Left lung (tissue), 10 donors: ENCODE data around the gene PIGW. TPM values are rescaled to one million over a fixed set of nuclear protein-coding genes. Genes with fewer than 3 reads are reported as not detected.
A peak's percentile ranks its signal among the peaks of the same experiment; 100 is the strongest.

Experiments used
- ATAC-seq: fragments of 200-7000 bp; cut with Tn5 transposase; one replicate; pipeline ENCODE4 v1.9.1; 2020; ENCODE audit warnings: moderate library complexity
- DNase-seq, 4 donors: peaks; one replicate each; pipeline ENCODE4 v3.0.0-alpha.2; 2013 to 2020
- H3K27ac ChIP-seq, 2 donors: fragments of 200-600 bp; sonication (generic) in 1 of 2; one replicate each; pipeline versions ENCODE4 v1.5.0 to v1.8.0; 2020 to 2021
- H3K27me3 ChIP-seq, 2 donors: fragments of 200-600 bp; sonication (generic) in 1 of 2; one replicate each; pipeline versions ENCODE4 v1.5.0 to v1.8.0; 2020 to 2021
- H3K36me3 ChIP-seq, 2 donors: fragments of 200-600 bp; sonication (generic) in 1 of 2; one replicate each; pipeline versions ENCODE4 v1.5.0 to v1.8.0; 2020 to 2021
- H3K4me1 ChIP-seq, 2 donors: fragments of 200-600 bp; one replicate each; pipeline ENCODE4 v1.8.0; 2021
- H3K4me3 ChIP-seq, 2 donors: fragments of 200-600 bp; sonication (generic) in 1 of 2; one replicate each; pipeline versions ENCODE4 v1.5.0 to v1.8.0; 2020 to 2021; ENCODE audit warnings: mild to moderate bottlenecking in 1 of 2
- H3K9me3 ChIP-seq, 2 donors: fragments of 200-600 bp; sonication (generic) in 1 of 2; one replicate each; pipeline versions ENCODE4 v1.5.0 to v1.8.0; 2020 to 2021
- intact Hi-C, 2 donors: fragments of 100-400 bp; cut with DNase I; formaldehyde crosslinking; loops; one replicate each; pipeline versions ENCODE4 v1.11.2 to v1.14.2; 2022
- polyA plus RNA-seq, 6 donors: library from polyadenylated mRNA; unstranded; fragments of 120-200 nt; gene quantifications; one replicate each; pipeline ENCODE4 v1.2.1, GENCODE V29; 2013; ENCODE audit not compliant: insufficient read length in 6 of 6
- total RNA-seq, 2 donors: library from RNA; stranded (reverse); fragmentation: NEBNext Ultra II Directional; extraction: Animal tissue kit (Norgen Biotek cat#: 25700); gene quantifications; one replicate each; pipeline ENCODE4 v1.2.1, GENCODE V29; 2021
- TF ChIP-seq, protein P1 (sequence below), 2 donors: fragments of 200-600 bp; sonication (generic) in 1 of 2; IDR thresholded peaks; one replicate each; pipeline versions ENCODE4 v1.5.0 to v1.8.0; 2021; ENCODE audit warnings: antibody characterized with exemption in 2 of 2
- donor health status: DM: no; HTN: yes; CAD: no.
- donor health status: DM: no; HTN: no; CAD: no.

PIGW gene
- total and polyA plus RNA-seq, 8 donors = 5.9 to 20.1 (median 8.9) TPM

DNA sequence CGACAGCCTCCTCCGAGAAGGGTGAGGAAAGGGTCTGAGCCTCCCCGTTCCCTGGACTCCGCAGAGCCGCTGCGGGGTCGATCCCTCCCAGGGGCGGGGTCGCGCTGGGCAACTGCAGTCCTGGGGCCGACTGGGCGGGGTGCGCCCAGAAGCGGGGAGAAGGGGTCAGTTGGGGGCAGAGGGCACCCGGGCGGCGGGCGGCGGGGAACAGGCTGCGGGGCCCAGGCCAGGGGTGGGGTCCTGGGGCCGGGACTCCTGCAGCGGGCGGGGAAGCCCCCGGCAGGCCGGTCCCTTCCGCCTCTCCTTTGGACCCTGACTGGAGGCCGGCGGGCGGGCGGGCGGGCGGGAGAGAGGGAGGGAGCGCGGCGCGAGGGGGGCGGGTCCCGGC lies 10.3 kb downstream of the PIGW start:
- Histone ChIP-seq H3K27ac (peak overlapping the region; percentile 98 to 100), H3K4me3 (peak overlapping the region; percentile 68 to 90), H3K27me3 (no peaks in the 10 kb centered on the region), H3K36me3 (peaks cover 0 to 5% of the 10 kb centered on the region in 2 donors), H3K9me3 (no peaks in the 10 kb centered on the region), H3K4me1 (peaks cover 15 to 55% of the 10 kb centered on the region in 2 donors)
- DNase-seq (no peak), ATAC-seq (peak; percentile 52)
- intact Hi-C loops = no loop called here
- TF ChIP-seq, protein P1, sequence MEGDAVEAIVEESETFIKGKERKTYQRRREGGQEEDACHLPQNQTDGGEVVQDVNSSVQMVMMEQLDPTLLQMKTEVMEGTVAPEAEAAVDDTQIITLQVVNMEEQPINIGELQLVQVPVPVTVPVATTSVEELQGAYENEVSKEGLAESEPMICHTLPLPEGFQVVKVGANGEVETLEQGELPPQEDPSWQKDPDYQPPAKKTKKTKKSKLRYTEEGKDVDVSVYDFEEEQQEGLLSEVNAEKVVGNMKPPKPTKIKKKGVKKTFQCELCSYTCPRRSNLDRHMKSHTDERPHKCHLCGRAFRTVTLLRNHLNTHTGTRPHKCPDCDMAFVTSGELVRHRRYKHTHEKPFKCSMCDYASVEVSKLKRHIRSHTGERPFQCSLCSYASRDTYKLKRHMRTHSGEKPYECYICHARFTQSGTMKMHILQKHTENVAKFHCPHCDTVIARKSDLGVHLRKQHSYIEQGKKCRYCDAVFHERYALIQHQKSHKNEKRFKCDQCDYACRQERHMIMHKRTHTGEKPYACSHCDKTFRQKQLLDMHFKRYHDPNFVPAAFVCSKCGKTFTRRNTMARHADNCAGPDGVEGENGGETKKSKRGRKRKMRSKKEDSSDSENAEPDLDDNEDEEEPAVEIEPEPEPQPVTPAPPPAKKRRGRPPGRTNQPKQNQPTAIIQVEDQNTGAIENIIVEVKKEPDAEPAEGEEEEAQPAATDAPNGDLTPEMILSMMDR (IDR thresholded peaks at IDR 0.05) = no peak

DNA sequence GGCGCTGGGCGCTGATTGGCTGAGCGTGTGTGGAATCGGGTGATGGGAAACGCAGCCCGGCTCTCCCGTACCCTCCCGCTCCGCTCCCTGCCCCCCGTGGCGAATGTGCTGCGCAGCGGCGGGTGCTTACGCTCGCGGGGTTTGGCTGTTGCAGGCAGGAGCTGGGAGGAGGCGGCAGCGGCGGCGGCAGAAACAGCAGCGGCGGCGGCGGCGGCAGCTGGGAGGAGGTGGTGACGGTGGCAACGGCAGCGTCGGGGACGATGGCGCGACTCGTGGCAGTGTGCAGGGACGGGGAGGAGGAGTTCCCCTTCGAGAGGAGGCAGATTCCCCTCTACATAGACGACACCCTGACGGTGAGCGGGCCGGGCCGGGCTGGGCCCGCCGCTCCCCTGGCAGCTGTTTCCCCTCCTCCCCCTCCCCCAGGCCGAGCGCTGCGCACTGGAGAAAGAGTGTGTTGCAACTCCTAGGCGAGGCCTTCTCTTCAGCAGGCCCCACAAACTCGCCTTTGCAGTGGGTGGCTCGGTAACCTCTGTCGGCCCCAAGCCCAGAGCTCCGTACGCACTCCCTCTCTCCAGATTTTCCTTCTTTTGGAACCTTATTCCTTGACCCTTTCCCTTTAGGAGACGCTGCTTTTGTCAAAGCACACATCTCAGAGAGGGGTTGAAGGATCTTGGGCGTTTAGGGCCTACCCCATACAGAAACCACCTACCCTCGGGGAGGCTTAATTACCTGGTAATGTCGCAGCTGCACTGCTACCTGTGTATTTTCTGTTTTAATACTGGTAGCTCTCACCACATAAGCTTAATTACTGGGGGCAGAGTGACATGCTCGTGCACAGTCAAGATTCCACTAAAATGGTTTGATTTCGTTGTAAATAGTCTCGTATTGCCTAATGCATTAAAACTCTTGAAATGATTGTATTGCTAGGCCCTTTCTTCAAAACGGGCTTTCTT lies 11.0 kb downstream of the PIGW start:
- intact Hi-C loops = no loop called here

DNA sequence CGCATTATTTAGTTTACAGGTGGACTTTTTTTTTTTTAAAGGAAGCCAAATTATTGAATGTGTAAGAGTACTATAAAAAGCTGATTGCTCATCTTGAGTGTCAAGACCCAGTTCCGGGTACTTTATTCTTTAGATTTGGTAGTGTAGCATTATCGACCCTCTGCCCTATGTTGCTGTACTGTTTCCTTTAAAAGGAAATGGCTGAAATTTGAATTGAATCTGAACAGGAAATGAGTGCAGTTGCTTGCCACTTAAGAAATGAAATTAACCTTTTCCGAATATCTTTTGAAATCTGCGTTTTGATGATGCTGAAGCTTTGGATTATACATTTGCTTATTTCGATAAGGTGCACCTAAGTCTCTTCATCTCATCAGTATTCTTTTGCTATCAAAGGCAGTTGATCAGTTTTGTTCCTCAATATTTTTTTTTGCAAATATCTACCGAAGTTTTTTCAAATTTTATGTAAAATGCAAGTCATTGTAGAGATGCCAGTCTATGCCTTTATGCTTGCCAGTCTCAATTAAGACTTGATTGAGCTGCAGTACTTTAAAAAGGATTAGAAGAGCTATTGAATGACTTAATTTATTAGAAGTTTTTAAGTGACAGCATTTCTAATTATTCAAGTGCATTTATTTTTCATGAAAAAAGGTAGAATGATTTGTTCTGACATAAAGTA lies 11.8 kb downstream of the PIGW start:
- peak overlapping the region; percentile 68 to 90 for H3K4me3 ChIP-seq
- peaks cover 15 to 70% of the 10 kb centered on the region in 2 donors for H3K4me1 ChIP-seq
- TF ChIP-seq, protein P1 (IDR thresholded peaks at IDR 0.05) = no peak
- intact Hi-C loops = no loop called here
- H3K9me3 ChIP-seq = no peaks in the 10 kb centered on the region
- H3K27me3 ChIP-seq = no peaks in the 10 kb centered on the region
- no peak for DNase-seq
- H3K36me3 ChIP-seq = peaks cover 0 to 5% of the 10 kb centered on the region in 2 donors
- ATAC-seq = no peak
- peak overlapping the region; percentile 98 to 100 for H3K27ac ChIP-seq

More for the DNA sequence above, 11.0 kb downstream of the PIGW start:
- Histone ChIP-seq H3K27me3 (no peaks in the 10 kb centered on the region), H3K4me1 (peaks cover 15 to 62% of the 10 kb centered on the region in 2 donors), H3K36me3 (peaks cover 0 to 5% of the 10 kb centered on the region in 2 donors), H3K27ac (peak overlapping the region; percentile 98 to 100), H3K4me3 (peak overlapping the region; percentile 68 to 90), H3K9me3 (no peaks in the 10 kb centered on the region)
- DNase-seq (peak; percentile 94 to 98 (median 96)), ATAC-seq (peak; percentile 88)
- TF ChIP-seq, protein P1 (IDR thresholded peaks at IDR 0.05) = peak in 1 of 2 donors; percentile 13

DNA sequence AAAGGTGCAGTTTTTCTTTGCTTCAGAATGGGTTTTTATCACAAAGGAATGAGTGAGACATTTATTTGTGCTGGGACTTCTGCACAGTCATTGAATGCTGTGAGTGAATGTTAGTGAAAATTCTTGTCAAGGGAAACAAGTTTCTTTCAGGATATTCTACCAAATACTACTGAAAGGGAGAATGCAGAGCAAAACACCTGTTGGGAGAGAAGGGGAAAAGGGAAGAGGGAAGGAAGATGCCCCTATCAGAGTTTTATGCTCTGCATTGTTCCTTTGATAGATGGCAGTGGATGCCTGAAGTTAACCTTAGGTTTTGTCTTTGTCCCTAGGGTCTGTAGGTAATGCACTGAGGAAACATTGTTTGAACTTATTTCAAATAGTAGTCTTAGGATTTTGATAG lies 13.0 kb downstream of the PIGW start:
- H3K4me3 ChIP-seq = peak overlapping the region in 1 of 2 donors; percentile 90
- H3K27me3 ChIP-seq = no peaks in the 10 kb centered on the region
- H3K4me1 ChIP-seq = peaks cover 15 to 81% of the 10 kb centered on the region in 2 donors
- intact Hi-C loops = no loop called here
- TF ChIP-seq, protein P1 (IDR thresholded peaks at IDR 0.05) = no peak
- H3K9me3 ChIP-seq = no peaks in the 10 kb centered on the region
- peak overlapping the region in 1 of 2 donors; percentile 100 for H3K27ac ChIP-seq
- peaks cover 0 to 5% of the 10 kb centered on the region in 2 donors for H3K36me3 ChIP-seq
- DNase-seq (no peak), ATAC-seq (no peak)
